ENCODE results near the gene NALCN.

DNA sequence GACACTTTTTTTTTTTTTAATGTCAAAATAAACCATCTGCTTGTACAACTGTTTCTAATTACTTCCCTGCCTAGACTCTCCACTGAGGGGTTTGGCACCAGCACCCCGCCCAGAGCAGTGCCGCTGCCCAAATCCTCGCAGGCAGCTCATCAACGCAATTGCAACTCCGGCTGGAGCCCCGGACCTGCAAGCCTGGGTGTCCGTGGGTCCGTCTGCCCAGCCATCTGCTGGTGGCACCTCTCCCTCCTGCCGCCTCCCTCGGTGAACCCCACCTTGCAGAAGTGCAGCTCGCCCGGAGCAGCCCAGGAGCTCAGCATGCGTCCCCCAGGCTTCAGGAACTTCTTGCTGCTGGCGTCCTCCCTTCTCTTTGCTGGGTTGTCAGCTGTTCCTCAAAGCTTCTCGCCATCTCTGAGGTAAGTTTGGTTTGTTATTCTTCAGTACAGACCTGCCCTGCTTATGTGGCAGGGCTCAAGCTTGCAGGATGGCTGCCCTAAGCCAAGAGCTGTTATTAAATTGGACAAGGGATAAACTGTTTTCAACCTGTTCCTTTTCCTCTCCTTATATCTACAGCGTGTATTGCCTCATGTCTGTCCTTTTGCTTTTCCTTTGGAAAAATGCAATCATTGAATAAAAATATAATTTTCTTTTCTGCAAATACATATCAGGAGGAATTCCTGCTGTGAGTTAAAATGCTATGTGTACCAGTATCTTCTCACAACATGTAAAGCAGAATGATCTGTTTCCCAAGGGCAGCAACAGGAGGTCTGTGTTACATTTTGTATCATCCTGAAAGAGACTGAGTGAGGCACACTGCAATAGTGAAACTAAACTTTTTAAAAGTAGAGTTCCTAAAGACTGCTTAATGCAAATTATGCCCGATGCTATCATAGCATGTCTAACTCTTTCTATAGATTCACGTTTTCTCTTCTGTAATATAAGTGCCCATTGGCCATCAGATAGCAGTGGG lies 36.5 kb upstream of the NALCN start, which contains the start of gene ITGBL1:
- TF ChIP-seq, protein P1, sequence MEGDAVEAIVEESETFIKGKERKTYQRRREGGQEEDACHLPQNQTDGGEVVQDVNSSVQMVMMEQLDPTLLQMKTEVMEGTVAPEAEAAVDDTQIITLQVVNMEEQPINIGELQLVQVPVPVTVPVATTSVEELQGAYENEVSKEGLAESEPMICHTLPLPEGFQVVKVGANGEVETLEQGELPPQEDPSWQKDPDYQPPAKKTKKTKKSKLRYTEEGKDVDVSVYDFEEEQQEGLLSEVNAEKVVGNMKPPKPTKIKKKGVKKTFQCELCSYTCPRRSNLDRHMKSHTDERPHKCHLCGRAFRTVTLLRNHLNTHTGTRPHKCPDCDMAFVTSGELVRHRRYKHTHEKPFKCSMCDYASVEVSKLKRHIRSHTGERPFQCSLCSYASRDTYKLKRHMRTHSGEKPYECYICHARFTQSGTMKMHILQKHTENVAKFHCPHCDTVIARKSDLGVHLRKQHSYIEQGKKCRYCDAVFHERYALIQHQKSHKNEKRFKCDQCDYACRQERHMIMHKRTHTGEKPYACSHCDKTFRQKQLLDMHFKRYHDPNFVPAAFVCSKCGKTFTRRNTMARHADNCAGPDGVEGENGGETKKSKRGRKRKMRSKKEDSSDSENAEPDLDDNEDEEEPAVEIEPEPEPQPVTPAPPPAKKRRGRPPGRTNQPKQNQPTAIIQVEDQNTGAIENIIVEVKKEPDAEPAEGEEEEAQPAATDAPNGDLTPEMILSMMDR (IDR thresholded peaks at IDR 0.05): no peak
- TF ChIP-seq POLR2A (IDR thresholded peaks at IDR 0.05): no peak
- no peak for TF ChIP-seq EP300 (IDR thresholded peaks at IDR 0.05)

Measured in gastroesophageal sphincter (tissue), 3 donors.